HepG2 (cell line): Measurements from ENCODE around the gene MT1G. TPM values are rescaled to one million over a fixed set of nuclear protein-coding genes. Genes with fewer than 3 reads are reported as not detected.
A peak's percentile ranks its signal among the peaks of the same experiment; 100 is the strongest.

ENCODE experiments used
- BCL3 ChIP-seq: sonication (generic); formaldehyde crosslinking; IDR thresholded peaks from 2 replicates; pipeline ENCODE4 v1.5.1; 2020; ENCODE audit warnings: mild to moderate bottlenecking, missing genetic modification reagents, moderate library complexity
- DNMT3B ChIP-seq: conservative IDR thresholded peaks from 2 replicates; pipeline ENCODE4 v1.6.1; 2016; ENCODE audit warnings: missing biosample characterization, control low read depth
- ELF1 ChIP-seq: sonication (generic); formaldehyde crosslinking; IDR thresholded peaks from 2 replicates; pipeline ENCODE4 v1.4.0; 2020; ENCODE audit warnings: missing genetic modification reagents
- GATAD1 ChIP-seq: IDR thresholded peaks from 2 replicates; pipeline ENCODE4 v1.6.1; 2016; ENCODE audit warnings: missing genetic modification reagents, missing compliant biosample characterization
- MTF2 ChIP-seq: sonication (generic); formaldehyde crosslinking; IDR thresholded peaks from 2 replicates; pipeline ENCODE4 v1.5.0; 2020; ENCODE audit warnings: missing genetic modification reagents, borderline replicate concordance
- NRL ChIP-seq: sonication (generic); formaldehyde crosslinking; IDR thresholded peaks from 2 replicates; pipeline ENCODE4 v1.5.0; 2020; ENCODE audit warnings: missing genetic modification reagents, mild to moderate bottlenecking, moderate library complexity, borderline replicate concordance
- PITX1 ChIP-seq: sonication (generic); formaldehyde crosslinking; IDR thresholded peaks from 2 replicates; pipeline ENCODE4 v1.5.1; 2020; ENCODE audit warnings: mild to moderate bottlenecking, missing genetic modification reagents
- PRDM15 ChIP-seq: sonication (generic); formaldehyde crosslinking; IDR thresholded peaks from 2 replicates; pipeline ENCODE4 v1.4.0; 2020; ENCODE audit warnings: missing genetic modification reagents
- RBAK ChIP-seq: sonication (generic); formaldehyde crosslinking; IDR thresholded peaks from 2 replicates; pipeline ENCODE4 v1.5.1; 2020; ENCODE audit warnings: mild to moderate bottlenecking, missing genetic modification reagents
- RFXAP ChIP-seq: sonication (generic); formaldehyde crosslinking; IDR thresholded peaks from 2 replicates; pipeline ENCODE4 v1.4.0; 2020; ENCODE audit warnings: missing genetic modification reagents, borderline replicate concordance
- SMARCE1 ChIP-seq: fragments of 450-650 bp; IDR thresholded peaks from 2 replicates; pipeline ENCODE4 v1.6.1; 2017; ENCODE audit warnings: borderline replicate concordance
- SRSF9 ChIP-seq: fragments of 200-400 bp; formaldehyde crosslinking; IDR thresholded peaks from 2 replicates; pipeline ENCODE4 v1.6.1; 2018; ENCODE audit warnings: borderline replicate concordance, mild to moderate bottlenecking, low read depth, low read length; ENCODE audit not compliant: insufficient read depth, poor library complexity, severe bottlenecking
- UBTF ChIP-seq: sonication (generic); formaldehyde crosslinking; IDR thresholded peaks from 2 replicates; pipeline ENCODE4 v1.4.0; 2020; ENCODE audit warnings: mild to moderate bottlenecking, missing genetic modification reagents
- ZNF124 ChIP-seq: sonication (generic); formaldehyde crosslinking; IDR thresholded peaks from 2 replicates; pipeline ENCODE4 v1.4.0; 2020; ENCODE audit warnings: missing genetic modification reagents
- ZNF234 ChIP-seq: sonication (generic); formaldehyde crosslinking; conservative IDR thresholded peaks from 2 replicates; pipeline ENCODE4 v1.5.1; 2020; ENCODE audit warnings: mild to moderate bottlenecking, missing genetic modification reagents
- ZNF572 ChIP-seq: sonication (generic); formaldehyde crosslinking; IDR thresholded peaks from 2 replicates; pipeline ENCODE4 v1.5.1; 2020; ENCODE audit warnings: mild to moderate bottlenecking, missing genetic modification reagents
- ZNF850 ChIP-seq: sonication (generic); formaldehyde crosslinking; conservative IDR thresholded peaks from 2 replicates; pipeline ENCODE4 v1.9.0; 2021; ENCODE audit warnings: mild to moderate bottlenecking, missing genetic modification reagents
- polyA plus RNA-seq, 8 experiments: library from polyadenylated mRNA; depleted of rRNA in 3 of 8; stranded (reverse) in 7 of 8; unstranded in 1 of 8; fragments of >200 nt; fragmentation: Illumina TruSeq in 4 of 8; extraction: Trizol in 4 of 8; gene quantifications; 2 replicates each; pipeline versions ENCODE4 v1.2.1 to v1.2.3, GENCODE V29; 2011 to 2016; ENCODE audit warnings: low read depth in 4 of 8, missing spikeins in 1 of 8, mixed read lengths in 1 of 8; ENCODE audit not compliant: insufficient read depth in 1 of 8
- total RNA-seq, 5 experiments: library from RNA; depleted of rRNA; stranded (reverse); fragments of >200 nt; fragmentation: Illumina TruSeq; extraction: Trizol; gene quantifications; 2 replicates each; pipeline ENCODE4 v1.2.3, GENCODE V29; 2016; ENCODE audit warnings: low read depth in 1 of 5

MT1G gene
- total and polyA plus RNA-seq, 2 of the 13 experiments (the other 11 are each of a cell fraction or from before 2014, with no cell fraction given): 3.6 to 377 TPM

GRCh38 chr16:56657555-56658326, 10.1 kb downstream of the MT1G start, which contains the start of gene MT1F (continued):
- no peak for TF ChIP-seq DNMT3B (CRISPR knock-in tag)
- TF ChIP-seq ZNF572 (CRISPR knock-in tag): no peak
- TF ChIP-seq GATAD1 (CRISPR knock-in tag): no peak
- TF ChIP-seq UBTF: peak; percentile 46; the same call in 1 of the 2 replicates
- no peak for TF ChIP-seq SMARCE1
- TF ChIP-seq ZNF234 (CRISPR knock-in tag): no peak
- no peak; the same call in 1 of the 2 replicates for TF ChIP-seq ZNF124 (CRISPR knock-in tag)
- TF ChIP-seq SRSF9: no peak
- TF ChIP-seq ELF1 (CRISPR knock-in tag): 0 out of 2 replicates have a peak, but pooled peaks have one; percentile 37
- no peak for TF ChIP-seq NRL (CRISPR knock-in tag)
- TF ChIP-seq BCL3 (CRISPR knock-in tag): peak; percentile 80; the same call in 1 of the 2 replicates
- TF ChIP-seq PITX1 (CRISPR knock-in tag): 0 out of 2 replicates have a peak, but pooled peaks have one; percentile 23
- TF ChIP-seq MTF2 (CRISPR knock-in tag): peak; percentile 87; the same call in 1 of the 2 replicates
- TF ChIP-seq RFXAP (CRISPR knock-in tag): peak; percentile 42; the same call in 1 of the 2 replicates
- no peak for TF ChIP-seq ZNF850 (CRISPR knock-in tag)
- no peak for TF ChIP-seq PRDM15 (CRISPR knock-in tag)
- no peak for TF ChIP-seq RBAK (CRISPR knock-in tag)
